CD4-positive, alpha-beta T cell treated with Interleukin-6 at 100 ng/mL for 8 hours (primary cell): Measurements from ENCODE around the gene TRIP12.
"Not testable (repeated sequence)": the region's sequence is repeated elsewhere in the genome, so short reads cannot be mapped to it uniquely, and the experiment has no call there.

ENCODE experiments used
- DNase-seq: peaks from one replicate; pipeline ENCODE4 v3.0.0-alpha.2; 2020; ENCODE audit warnings: mixed read lengths, low spot score

Gene TRIP12

DNA sequence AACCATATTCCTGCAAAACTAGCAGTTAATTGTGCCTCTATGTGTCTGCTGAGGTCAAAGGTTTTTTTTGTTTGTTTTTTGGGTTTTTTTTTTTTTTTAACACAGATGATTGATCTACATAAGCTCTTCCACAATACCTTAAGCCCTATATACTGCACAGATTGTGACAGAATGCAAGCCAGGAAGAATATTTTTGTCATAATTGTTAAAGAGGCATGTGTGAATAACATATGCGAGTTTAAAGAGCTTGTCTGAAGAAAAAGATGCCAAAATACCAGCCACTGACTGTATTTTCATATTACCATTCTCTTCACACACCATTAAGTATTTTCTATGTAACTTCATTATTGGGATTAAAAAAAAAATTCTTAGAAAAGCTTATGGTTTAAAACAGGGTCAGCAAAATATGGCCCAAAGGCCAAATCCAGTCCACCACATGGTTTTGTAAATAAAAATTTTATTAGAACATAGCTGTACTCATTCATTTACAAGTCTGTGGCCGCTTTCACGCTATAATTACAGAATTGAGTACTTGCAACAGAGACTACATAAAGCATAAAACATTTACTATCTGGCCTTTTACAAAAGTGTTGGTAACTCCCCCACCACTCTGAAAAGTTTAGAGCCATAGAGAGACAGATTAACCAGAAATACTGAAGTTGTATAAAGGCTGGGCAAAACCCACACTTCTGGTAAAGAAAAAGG lies 89.9 kb downstream of the TRIP12 start:
- DNase-seq: no peak

DNA sequence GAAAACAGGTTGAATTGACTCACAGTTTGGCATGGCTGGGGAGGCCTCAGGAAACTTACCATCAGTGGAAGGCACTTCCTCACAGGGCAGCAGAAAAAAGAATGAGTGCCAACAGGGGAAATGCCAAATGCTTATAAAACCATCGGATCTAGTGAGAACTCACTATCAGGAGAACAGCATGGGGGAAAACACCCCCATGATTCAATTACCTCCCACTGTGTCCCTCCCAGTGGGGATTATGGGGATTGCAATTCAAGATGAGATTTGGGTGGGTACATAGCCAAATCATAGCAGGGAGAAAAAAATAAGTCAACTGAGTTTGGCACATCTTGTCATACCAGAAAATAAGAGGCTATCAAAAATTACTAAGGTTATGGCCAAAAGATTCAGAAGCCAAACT lies 96.3 kb downstream of the TRIP12 start:
- no peak for DNase-seq

GRCh38 chr2:229821316-229821715 lies 100.5 kb downstream of the TRIP12 start:
- no peak for DNase-seq

DNA sequence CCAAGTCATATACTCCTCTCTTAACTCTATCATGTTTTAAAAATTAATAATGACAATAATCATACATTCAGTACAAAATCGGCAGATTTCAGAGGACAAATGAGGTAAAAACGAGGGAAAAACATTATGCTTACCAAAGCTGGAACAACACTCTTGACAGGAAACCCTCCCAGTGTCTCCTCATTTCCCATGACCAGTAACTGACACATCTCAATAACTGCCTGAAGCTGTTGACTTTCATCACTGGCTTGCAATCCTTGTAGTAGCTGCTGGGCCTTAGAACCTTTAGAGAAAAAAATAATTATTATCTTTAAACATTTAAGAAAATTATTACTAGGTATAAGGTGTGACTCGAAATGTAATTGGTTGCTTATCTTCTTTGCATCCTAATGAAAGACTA lies 103.6 kb downstream of the TRIP12 start:
- no peak for DNase-seq

DNA sequence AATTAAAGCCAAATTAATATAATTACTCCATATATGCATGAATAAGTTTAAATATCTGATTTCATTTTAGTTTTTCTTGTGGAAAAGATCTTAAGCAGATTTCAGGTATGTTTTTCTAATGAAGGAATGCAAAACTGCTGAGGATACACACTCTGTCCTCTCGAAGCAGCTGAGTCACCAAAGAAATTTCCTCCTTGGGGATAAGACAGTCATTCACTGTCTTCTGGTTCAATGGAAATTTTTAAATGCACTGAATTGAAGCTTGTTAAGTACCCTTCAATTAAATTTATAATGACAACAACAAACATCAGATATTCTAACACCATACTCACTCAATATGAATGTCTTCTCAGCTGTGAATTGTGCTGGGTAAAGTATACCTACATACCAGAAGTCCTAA lies 106.0 kb downstream of the TRIP12 start:
- DNase-seq: no peak

GRCh38 chr2:229815342-229815741 lies 106.5 kb downstream of the TRIP12 start:
- no peak for DNase-seq

- no peak for DNase-seq
Measured at GRCh38 chr2:229810786-229811185, 111.0 kb downstream of the TRIP12 start.

GRCh38 chr2:229805559-229805958 lies 116.2 kb downstream of the TRIP12 start:
- no peak for DNase-seq

- no peak for DNase-seq
Measured at GRCh38 chr2:229802785-229803184, 119.0 kb downstream of the TRIP12 start.

GRCh38 chr2:229800997-229801754 lies 120.6 kb downstream of the TRIP12 start:
- peak; percentile 72 for DNase-seq

- no peak for DNase-seq
Measured at GRCh38 chr2:229798446-229799155, 123.2 kb downstream of the TRIP12 start.

DNA sequence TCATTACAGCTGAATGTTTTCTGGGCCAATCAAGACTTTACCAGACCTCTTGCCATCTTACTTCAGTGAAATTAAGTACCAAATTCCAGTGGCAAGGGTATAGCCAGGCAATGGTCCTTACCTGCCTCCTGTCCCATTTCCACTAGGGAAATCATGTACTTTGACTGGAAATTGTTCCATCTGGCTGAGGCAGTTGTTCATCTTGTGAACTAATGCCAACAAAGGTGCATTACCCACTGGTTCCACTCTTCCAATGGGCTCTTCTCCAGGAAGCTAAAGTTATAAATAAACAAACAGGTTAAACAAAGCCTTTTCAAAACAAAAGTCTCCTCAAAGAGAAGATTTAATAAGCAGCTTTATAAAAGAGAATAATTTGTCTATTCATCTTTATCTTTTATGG lies 126.8 kb downstream of the TRIP12 start:
- no peak for DNase-seq

DNA sequence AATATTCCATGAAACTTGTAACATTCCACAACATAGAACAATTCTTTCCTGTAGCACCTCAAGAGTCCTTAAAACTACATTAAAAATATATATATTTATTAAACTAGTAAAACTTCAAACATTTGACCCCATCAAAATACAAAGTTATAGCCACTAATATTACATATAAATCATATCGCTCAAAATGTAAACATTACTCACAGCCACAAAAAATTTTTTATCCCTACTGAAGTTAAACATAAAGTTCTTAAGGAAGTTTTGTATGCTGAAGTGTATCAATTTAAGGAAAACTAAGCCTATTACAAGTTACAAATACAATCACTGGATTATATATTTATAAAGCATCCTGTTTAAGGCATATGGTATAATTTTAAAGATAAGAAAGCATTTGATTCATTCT lies 127.2 kb downstream of the TRIP12 start:
- DNase-seq: no peak

DNA sequence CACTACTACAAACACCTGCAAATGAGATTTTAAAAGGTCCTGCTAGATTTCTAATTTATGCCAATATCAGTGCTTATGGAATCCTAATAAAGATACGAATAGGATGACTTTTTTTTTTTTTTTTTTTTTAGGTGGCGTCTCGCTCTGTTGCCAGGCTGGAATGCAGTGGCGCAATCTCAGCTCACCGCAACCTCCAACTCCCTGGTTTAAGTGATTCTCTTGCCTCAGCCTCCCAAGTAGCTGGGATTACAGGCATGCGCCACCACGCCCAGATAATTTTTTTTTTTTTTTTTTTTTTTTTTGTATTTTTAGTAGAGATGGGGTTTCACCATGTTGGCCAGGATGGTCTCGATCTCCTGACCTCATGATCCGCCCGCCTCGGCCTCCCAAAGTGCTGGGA lies 135.5 kb downstream of the TRIP12 start:
- not testable (repeated sequence) for DNase-seq

- no peak for DNase-seq
Measured at GRCh38 chr2:229784791-229785190, 137.0 kb downstream of the TRIP12 start.

DNA sequence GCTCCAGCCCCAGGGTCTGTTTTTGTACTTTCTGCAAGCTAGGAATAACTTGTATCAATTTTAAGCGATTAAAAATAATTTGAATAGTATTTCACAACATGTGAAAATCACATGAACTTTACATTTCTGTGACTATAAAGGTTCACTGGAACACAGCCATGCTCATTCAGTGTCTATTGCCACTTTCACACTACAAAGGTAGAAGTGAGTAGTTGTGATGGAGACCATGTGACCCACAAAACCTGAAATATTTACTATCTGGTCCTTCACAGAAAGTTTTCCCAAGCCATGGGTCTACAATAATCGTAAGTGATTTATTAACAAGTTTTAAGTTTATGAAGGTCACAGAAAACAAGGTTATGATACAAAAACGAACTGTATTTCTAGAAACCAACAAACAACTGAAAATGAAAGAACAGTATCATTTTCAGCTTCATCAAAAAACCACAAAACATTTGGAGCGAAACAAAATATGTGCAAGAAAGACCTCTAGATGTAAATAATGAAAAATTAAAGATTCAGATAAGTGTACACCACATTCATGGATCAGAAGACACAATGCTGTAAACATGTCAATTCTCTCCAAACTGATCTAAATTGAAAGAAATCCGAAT lies 138.6 kb downstream of the TRIP12 start:
- no peak for DNase-seq

- DNase-seq: peak; percentile 26
Measured at GRCh38 chr2:229780856-229781773, 140.7 kb downstream of the TRIP12 start.

DNA sequence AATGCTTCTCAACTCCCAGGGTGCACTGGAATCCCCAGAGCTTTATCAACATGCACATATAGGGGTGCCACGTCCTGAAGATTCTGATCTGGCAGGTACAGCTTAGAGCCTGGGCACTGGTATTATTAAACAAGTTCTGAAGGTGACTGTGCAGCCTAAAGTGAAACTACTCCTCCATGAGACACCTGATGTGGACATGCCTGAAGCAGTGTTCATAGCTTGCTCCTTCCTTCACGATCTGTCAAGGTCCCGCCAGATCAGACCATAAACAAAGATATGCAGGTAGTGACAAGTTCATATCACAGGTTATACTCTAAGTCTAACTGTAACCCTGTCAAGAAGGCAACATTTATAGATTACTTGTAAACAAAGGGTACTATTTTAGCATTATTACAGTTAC lies 142.2 kb downstream of the TRIP12 start:
- DNase-seq: no peak

DNA sequence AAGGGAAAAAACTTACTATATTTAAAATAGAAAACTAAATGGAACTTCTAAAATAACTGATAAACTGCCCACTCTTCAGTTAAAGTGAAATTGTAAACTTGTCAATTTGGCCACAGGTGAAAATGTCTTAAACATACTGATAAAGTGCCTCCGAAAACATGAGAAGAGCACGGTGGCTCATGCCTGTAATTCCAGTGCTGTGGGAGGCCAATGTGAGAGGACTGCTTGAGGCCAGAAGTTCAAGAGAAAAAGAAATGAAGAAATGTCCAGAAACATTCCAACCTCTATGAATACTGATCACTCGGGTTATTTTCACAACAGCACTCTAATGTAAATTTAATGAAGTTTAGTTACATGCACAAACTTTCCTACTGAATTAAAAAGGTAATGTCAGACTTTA lies 144.1 kb downstream of the TRIP12 start:
- no peak for DNase-seq

DNA sequence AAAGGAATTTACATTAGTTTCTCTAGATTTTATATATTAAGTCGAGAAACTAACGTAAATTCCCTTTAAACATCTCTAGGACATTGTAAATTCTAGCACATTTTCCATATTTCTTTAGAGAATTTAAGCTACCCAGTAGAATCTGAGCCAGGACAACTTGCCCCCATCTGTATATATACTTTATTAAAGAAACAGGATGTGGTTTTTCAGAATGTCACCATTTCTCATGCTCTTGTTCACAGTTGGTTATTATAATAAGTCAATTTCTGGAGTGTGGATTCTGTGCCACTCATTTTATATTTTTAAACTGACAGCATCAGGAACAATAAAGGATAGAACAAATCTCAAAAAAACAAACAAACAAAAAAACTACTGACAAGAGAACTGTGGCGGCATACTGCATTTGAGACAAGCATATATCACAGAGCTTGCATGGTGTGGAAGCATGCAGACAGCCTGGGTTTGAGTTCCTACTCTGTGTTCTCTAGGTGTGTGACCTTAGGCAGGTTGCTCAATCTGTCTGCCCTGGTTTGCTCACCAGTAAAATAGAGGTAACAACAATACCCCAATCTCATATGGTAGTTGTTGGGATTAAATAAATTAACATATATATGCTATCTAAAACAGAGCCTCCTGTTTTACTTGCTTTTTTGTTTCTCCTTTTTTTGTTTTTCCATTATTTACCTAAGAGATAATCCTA lies 146.0 kb downstream of the TRIP12 start:
- DNase-seq: no peak

DNA sequence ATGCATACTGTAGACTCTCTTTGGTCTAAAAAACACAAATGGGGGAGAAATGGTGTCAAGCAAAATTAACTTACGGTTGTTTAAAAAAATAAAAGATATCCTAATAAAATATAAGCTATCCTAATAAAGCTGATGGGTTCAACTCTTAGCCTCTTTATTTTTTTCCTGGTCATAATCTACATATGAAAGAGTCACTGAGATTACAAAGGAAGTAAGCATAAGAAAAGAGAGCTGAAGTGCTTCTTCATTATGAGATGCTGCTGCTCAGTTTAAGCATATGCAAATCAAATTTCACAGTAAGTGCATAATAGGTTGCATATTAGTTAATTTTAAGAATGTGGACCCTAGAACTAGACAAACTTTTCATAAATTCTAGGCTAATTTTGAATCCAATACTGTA lies 147.6 kb downstream of the TRIP12 start:
- no peak for DNase-seq
